ENCODE results near the gene MS4A4E. TPM values are rescaled to one million over a fixed set of nuclear protein-coding genes. Genes with fewer than 3 reads are reported as not detected.

MS4A4E gene
- total and polyA plus RNA-seq, 3 experiments from 2014 or later = not detected

- H3K4me1 Mint-ChIP-seq = no peaks in the 10 kb centered on the region
- peaks cover 4 to 29% of the 10 kb centered on the region in 2 donors for H3K27me3 Mint-ChIP-seq
- Histone ChIP-seq H3K27ac (ENCODE audit: low read depth, low read length) (no peak within 1 kb of the TSS), H3K4me3 (ENCODE audit: low read length) (no peak within 1 kb of the TSS), H3K9me3 (ENCODE audit: low read length) (no peaks in the 10 kb centered on the region), H3K27me3 (ENCODE audit: insufficient read depth, low read length, poor library complexity, severe bottlenecking) (no peaks in the 10 kb centered on the region), H3K36me3 (ENCODE audit: insufficient read depth, low read length) (no peaks in the 10 kb centered on the region), H3K4me1 (ENCODE audit: insufficient read depth, low read length) (no peaks in the 10 kb centered on the region)
- no peak for DNase-seq
- no peaks in the 10 kb centered on the region for H3K36me3 Mint-ChIP-seq
- peak within 1 kb of the TSS in 1 of 7 donors; percentile 4 for H3K4me3 Mint-ChIP-seq
- ChIA-PET CTCF (no interaction called here), POLR2A (no interaction called here)
- no peak within 1 kb of the TSS for H3K27ac Mint-ChIP-seq
- H3K9me3 Mint-ChIP-seq = peaks cover 0 to 6% (median 6%) of the 10 kb centered on the region in 5 donors
Measured at GRCh38 chr11:60182541-60183330, 60.2 kb downstream of the MS4A4E start, which contains the start of gene MS4A6A. TSS of gene MS4A6A (minus strand) at chr11:60183083. CDS start at chr11:60181727, 1,356 bp downstream.

- H3K4me1 ChIP-seq (ENCODE audit: insufficient read depth, low read length) = no peaks in the 10 kb centered on the region
- Mint-ChIP-seq H3K27ac (peak overlapping the region in 2 of 8 donors; percentile 7 to 14), H3K36me3 (no peaks in the 10 kb centered on the region), H3K4me1 (peaks cover 3 to 14% (median 6%) of the 10 kb centered on the region in 3 donors), H3K9me3 (no peaks in the 10 kb centered on the region), H3K27me3 (peaks cover 3 to 33% of the 10 kb centered on the region in 2 donors), H3K4me3 (peak overlapping the region in 1 of 7 donors; percentile 6)
- DNase-seq = no peak
- H3K4me3 ChIP-seq (ENCODE audit: low read length) = no peak overlapping the region
- H3K36me3 ChIP-seq (ENCODE audit: insufficient read depth, low read length) = no peaks in the 10 kb centered on the region
- H3K9me3 ChIP-seq (ENCODE audit: low read length) = no peaks in the 10 kb centered on the region
- CTCF ChIA-PET = no interaction called here
- POLR2A ChIA-PET = no interaction called here
- H3K27me3 ChIP-seq (ENCODE audit: insufficient read depth, low read length, poor library complexity, severe bottlenecking) = no peaks in the 10 kb centered on the region
- H3K27ac ChIP-seq (ENCODE audit: low read depth, low read length) = no peak overlapping the region
Measured at GRCh38 chr11:60175860-60176275, 67.1 kb downstream of the MS4A4E start.

GRCh38 chr11:60172011-60172410, 70.9 kb downstream of the MS4A4E start:
- no peaks in the 10 kb centered on the region for H3K4me1 ChIP-seq (ENCODE audit: insufficient read depth, low read length)
- CTCF ChIA-PET = no interaction called here
- no peak overlapping the region for H3K4me3 Mint-ChIP-seq

GRCh38 chr11:60170566-60170965, 72.4 kb downstream of the MS4A4E start:
- DNase-seq = no peak
- Mint-ChIP-seq H3K27ac (no peak overlapping the region), H3K27me3 (peaks cover 4 to 29% of the 10 kb centered on the region in 2 donors), H3K4me1 (peaks cover 0 to 4% (median under 1%) of the 10 kb centered on the region in 3 donors), H3K9me3 (peaks cover 0 to 12% (median 5%) of the 10 kb centered on the region in 5 donors), H3K4me3 (no peak overlapping the region), H3K36me3 (no peaks in the 10 kb centered on the region)
- Histone ChIP-seq H3K9me3 (ENCODE audit: low read length) (no peaks in the 10 kb centered on the region), H3K36me3 (ENCODE audit: insufficient read depth, low read length) (no peaks in the 10 kb centered on the region), H3K27ac (ENCODE audit: low read depth, low read length) (no peak overlapping the region), H3K4me3 (ENCODE audit: low read length) (no peak overlapping the region), H3K27me3 (ENCODE audit: insufficient read depth, low read length, poor library complexity, severe bottlenecking) (no peaks in the 10 kb centered on the region), H3K4me1 (ENCODE audit: insufficient read depth, low read length) (no peaks in the 10 kb centered on the region)
- CTCF ChIA-PET = no interaction called here
- POLR2A ChIA-PET = no interaction called here

More at GRCh38 chr11:60172011-60172410, 70.9 kb downstream of the MS4A4E start:
- H3K9me3 Mint-ChIP-seq = peaks cover 0 to 12% (median 5%) of the 10 kb centered on the region in 5 donors
- Histone ChIP-seq H3K4me3 (ENCODE audit: low read length) (no peak overlapping the region), H3K27ac (ENCODE audit: low read depth, low read length) (no peak overlapping the region), H3K27me3 (ENCODE audit: insufficient read depth, low read length, poor library complexity, severe bottlenecking) (no peaks in the 10 kb centered on the region), H3K36me3 (ENCODE audit: insufficient read depth, low read length) (no peaks in the 10 kb centered on the region), H3K9me3 (ENCODE audit: low read length) (no peaks in the 10 kb centered on the region)
- no peak overlapping the region for H3K27ac Mint-ChIP-seq
- no peak for DNase-seq
- H3K36me3 Mint-ChIP-seq = no peaks in the 10 kb centered on the region
- H3K27me3 Mint-ChIP-seq = peaks cover 7 to 26% of the 10 kb centered on the region in 2 donors
- H3K4me1 Mint-ChIP-seq = peaks cover 3 to 14% (median 6%) of the 10 kb centered on the region in 3 donors
- POLR2A ChIA-PET = no interaction called here

GRCh38 chr11:60169264-60169915, 73.5 kb downstream of the MS4A4E start:
- POLR2A ChIA-PET = no interaction called here
- CTCF ChIA-PET = no interaction called here

GRCh38 chr11:60168306-60168705, 74.6 kb downstream of the MS4A4E start:
- no peak for DNase-seq
- Histone ChIP-seq H3K27ac (ENCODE audit: low read depth, low read length) (no peak overlapping the region), H3K9me3 (ENCODE audit: low read length) (no peaks in the 10 kb centered on the region), H3K4me3 (ENCODE audit: low read length) (no peak overlapping the region), H3K4me1 (ENCODE audit: insufficient read depth, low read length) (no peaks in the 10 kb centered on the region), H3K36me3 (ENCODE audit: insufficient read depth, low read length) (no peaks in the 10 kb centered on the region), H3K27me3 (ENCODE audit: insufficient read depth, low read length, poor library complexity, severe bottlenecking) (no peaks in the 10 kb centered on the region)
- Mint-ChIP-seq H3K4me1 (no peaks in the 10 kb centered on the region), H3K36me3 (no peaks in the 10 kb centered on the region), H3K9me3 (peaks cover 0 to 12% (median 5%) of the 10 kb centered on the region in 5 donors), H3K4me3 (no peak overlapping the region), H3K27me3 (peaks cover 5 to 28% of the 10 kb centered on the region in 2 donors), H3K27ac (no peak overlapping the region)
- ChIA-PET POLR2A (no interaction called here), CTCF (no interaction called here)

More at GRCh38 chr11:60169264-60169915, 73.5 kb downstream of the MS4A4E start:
- Histone ChIP-seq H3K27me3 (ENCODE audit: insufficient read depth, low read length, poor library complexity, severe bottlenecking) (no peaks in the 10 kb centered on the region), H3K36me3 (ENCODE audit: insufficient read depth, low read length) (no peaks in the 10 kb centered on the region), H3K27ac (ENCODE audit: low read depth, low read length) (no peak overlapping the region), H3K4me1 (ENCODE audit: insufficient read depth, low read length) (no peaks in the 10 kb centered on the region), H3K4me3 (ENCODE audit: low read length) (no peak overlapping the region), H3K9me3 (ENCODE audit: low read length) (no peaks in the 10 kb centered on the region)
- no peak for DNase-seq
- Mint-ChIP-seq H3K36me3 (no peaks in the 10 kb centered on the region), H3K27me3 (peaks cover 3 to 23% of the 10 kb centered on the region in 2 donors), H3K4me3 (no peak overlapping the region), H3K27ac (no peak overlapping the region), H3K9me3 (peaks cover 0 to 12% (median 5%) of the 10 kb centered on the region in 5 donors), H3K4me1 (no peaks in the 10 kb centered on the region)

GRCh38 chr11:60165951-60166350, 77.0 kb downstream of the MS4A4E start:
- Mint-ChIP-seq H3K9me3 (peaks cover 0 to 12% (median 5%) of the 10 kb centered on the region in 5 donors), H3K36me3 (no peaks in the 10 kb centered on the region), H3K4me1 (no peaks in the 10 kb centered on the region), H3K4me3 (no peak overlapping the region), H3K27ac (no peak overlapping the region), H3K27me3 (peaks cover 10 to 25% of the 10 kb centered on the region in 2 donors)
- H3K27me3 ChIP-seq (ENCODE audit: insufficient read depth, low read length, poor library complexity, severe bottlenecking) = no peaks in the 10 kb centered on the region
- H3K9me3 ChIP-seq (ENCODE audit: low read length) = no peaks in the 10 kb centered on the region
- H3K4me1 ChIP-seq (ENCODE audit: insufficient read depth, low read length) = no peaks in the 10 kb centered on the region
- no peak overlapping the region for H3K27ac ChIP-seq (ENCODE audit: low read depth, low read length)
- POLR2A ChIA-PET = no interaction called here
- CTCF ChIA-PET = no interaction called here
- H3K4me3 ChIP-seq (ENCODE audit: low read length) = no peak overlapping the region
- no peak for DNase-seq
- no peaks in the 10 kb centered on the region for H3K36me3 ChIP-seq (ENCODE audit: insufficient read depth, low read length)

GRCh38 chr11:60165538-60165937, 77.4 kb downstream of the MS4A4E start:
- H3K27ac Mint-ChIP-seq = no peak overlapping the region
- no peaks in the 10 kb centered on the region for H3K36me3 Mint-ChIP-seq
- ChIA-PET CTCF (no interaction called here), POLR2A (no interaction called here)
- no peaks in the 10 kb centered on the region for H3K4me1 Mint-ChIP-seq
- peaks cover 0 to 12% (median 5%) of the 10 kb centered on the region in 5 donors for H3K9me3 Mint-ChIP-seq
- DNase-seq = no peak
- H3K27me3 ChIP-seq (ENCODE audit: insufficient read depth, low read length, poor library complexity, severe bottlenecking) = no peaks in the 10 kb centered on the region
- H3K4me3 ChIP-seq (ENCODE audit: low read length) = no peak overlapping the region
- peaks cover 10 to 21% of the 10 kb centered on the region in 2 donors for H3K27me3 Mint-ChIP-seq
- no peaks in the 10 kb centered on the region for H3K9me3 ChIP-seq (ENCODE audit: low read length)
- H3K36me3 ChIP-seq (ENCODE audit: insufficient read depth, low read length) = no peaks in the 10 kb centered on the region
- H3K27ac ChIP-seq (ENCODE audit: low read depth, low read length) = no peak overlapping the region
- H3K4me1 ChIP-seq (ENCODE audit: insufficient read depth, low read length) = no peaks in the 10 kb centered on the region
- no peak overlapping the region for H3K4me3 Mint-ChIP-seq

Data from CD8-positive, alpha-beta memory T cell (primary cell).